ENCODE data around the gene RPL15. TPM values are rescaled to one million over a fixed set of nuclear protein-coding genes. Genes with fewer than 3 reads are reported as not detected.

The RPL15 gene
- total and polyA plus RNA-seq, 11 donors, result 834 to 3,123 (median 1,014) TPM

DNA sequence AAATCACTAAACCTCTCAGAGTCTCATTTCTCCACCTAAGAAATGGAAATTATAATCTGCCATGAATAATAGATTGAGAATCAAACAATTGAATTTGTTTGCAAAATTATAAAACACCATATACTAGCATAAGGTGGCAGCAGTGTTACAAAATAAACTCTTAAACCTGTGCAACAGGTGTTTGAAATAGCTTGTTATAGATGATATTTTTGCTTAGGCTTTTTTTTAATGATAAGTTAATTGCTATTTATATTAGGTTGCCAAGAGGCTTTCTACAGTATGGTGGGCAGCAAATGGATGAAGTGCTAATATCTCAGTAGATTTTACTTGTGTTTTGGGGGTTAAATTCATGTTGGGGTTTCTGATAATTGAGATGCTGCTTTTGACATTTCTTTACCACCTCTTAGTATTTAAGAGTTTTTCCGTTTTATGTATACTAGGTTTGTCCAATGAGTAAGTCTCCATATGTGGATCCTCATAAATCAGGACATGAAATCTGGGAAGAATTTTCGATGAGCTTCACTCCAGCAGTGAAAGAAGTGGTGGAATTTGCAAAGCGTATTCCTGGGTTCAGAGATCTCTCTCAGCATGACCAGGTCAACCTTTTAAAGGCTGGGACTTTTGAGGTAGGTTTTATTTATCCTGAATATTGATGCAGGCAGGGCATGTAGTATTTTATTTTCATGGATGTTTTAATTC, 47.8 kb downstream of the RPL15 start:
- 87 to 92% (median 89%) methylated on average over 3 of the region's 3 CpGs for WGBS, 4 donors
- intact Hi-C loops (cut with DNase I), result no loop called here
- peaks cover 0 to 100% (median 96%) of the 10 kb centered on the region in 9 donors for H3K36me3 ChIP-seq
- peaks cover 0 to 45% (median 7%) of the 10 kb centered on the region in 12 donors for H3K4me1 ChIP-seq
- TF ChIP-seq, protein P1, sequence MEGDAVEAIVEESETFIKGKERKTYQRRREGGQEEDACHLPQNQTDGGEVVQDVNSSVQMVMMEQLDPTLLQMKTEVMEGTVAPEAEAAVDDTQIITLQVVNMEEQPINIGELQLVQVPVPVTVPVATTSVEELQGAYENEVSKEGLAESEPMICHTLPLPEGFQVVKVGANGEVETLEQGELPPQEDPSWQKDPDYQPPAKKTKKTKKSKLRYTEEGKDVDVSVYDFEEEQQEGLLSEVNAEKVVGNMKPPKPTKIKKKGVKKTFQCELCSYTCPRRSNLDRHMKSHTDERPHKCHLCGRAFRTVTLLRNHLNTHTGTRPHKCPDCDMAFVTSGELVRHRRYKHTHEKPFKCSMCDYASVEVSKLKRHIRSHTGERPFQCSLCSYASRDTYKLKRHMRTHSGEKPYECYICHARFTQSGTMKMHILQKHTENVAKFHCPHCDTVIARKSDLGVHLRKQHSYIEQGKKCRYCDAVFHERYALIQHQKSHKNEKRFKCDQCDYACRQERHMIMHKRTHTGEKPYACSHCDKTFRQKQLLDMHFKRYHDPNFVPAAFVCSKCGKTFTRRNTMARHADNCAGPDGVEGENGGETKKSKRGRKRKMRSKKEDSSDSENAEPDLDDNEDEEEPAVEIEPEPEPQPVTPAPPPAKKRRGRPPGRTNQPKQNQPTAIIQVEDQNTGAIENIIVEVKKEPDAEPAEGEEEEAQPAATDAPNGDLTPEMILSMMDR (IDR thresholded peaks at IDR 0.05), result no peak
- no peak for TF ChIP-seq POLR2A (IDR thresholded peaks at IDR 0.05)
- no peak overlapping the region for H3K4me3 ChIP-seq
- H3K27me3 ChIP-seq, result no peaks in the 10 kb centered on the region
- H3K9me3 ChIP-seq, result no peaks in the 10 kb centered on the region
- no peak for DNase-seq
- H3K27ac ChIP-seq, result no peak overlapping the region
- no peak for ATAC-seq

DNA sequence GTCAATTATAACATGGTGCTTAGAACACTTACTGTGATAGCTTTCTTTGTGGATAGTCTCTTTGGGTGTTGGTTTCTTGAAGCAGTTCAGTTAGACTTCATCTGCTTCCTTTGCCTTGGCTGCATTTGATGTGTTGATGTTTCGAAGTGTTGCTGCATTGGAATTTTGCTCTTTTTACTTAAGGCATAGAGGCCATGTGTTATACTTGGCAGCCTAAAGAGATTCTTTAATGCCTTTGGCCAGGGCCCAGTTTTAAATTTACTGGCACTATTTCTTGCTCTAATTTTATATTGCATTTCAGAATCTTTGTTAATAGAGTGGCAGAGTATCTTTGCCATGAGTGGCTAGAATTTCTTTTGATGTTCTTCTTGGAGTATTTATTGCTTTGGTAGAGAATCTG, 49.4 kb downstream of the RPL15 start:
- ATAC-seq (no peak), DNase-seq (no peak)
- H3K4me1 ChIP-seq, result peaks cover 0 to 46% (median 6%) of the 10 kb centered on the region in 12 donors

DNA sequence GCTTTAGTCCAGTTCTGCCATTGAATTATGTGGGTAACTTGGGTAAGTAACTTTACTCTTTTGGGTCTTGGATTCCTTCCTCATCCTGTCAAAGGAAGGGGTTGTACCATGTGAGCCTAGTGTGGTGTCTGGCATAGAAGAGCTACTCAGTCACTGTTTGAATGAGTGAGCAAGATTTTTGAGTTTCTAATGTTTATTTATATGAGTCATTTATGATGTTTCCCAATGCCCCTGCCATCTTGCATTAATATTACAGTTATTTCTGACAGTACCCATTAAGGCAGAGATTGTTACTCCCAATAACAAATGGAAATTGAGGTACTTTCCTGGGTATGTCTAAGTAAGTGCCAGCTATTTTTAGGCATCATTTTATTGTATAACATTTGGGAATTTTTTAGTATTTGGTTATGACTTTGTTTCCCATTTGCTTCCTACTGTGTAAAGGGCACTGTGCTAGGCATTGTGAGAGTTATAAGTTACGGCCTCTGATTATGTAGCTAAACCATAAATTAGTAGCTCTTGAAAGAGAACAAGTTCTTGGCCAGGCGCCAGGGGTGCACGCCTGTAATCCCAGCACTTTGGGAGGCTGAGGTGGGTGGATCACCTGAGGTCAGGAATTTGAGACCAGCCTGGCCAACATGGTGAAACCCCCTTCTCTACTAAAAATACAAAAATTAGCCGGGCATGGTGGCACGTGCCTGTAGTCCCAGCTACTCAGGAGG, 51.7 kb downstream of the RPL15 start:
- WGBS, 4 donors, result 62 to 74% (median 67%) methylated on average over 5 of the region's 5 CpGs
- no peak for DNase-seq
- Histone ChIP-seq H3K4me3 (no peak overlapping the region), H3K27ac (no peak overlapping the region), H3K36me3 (peaks cover 0 to 100% (median 76%) of the 10 kb centered on the region in 9 donors), H3K27me3 (no peaks in the 10 kb centered on the region), H3K4me1 (peaks cover 0 to 41% (median 6%) of the 10 kb centered on the region in 12 donors), H3K9me3 (no peaks in the 10 kb centered on the region)
- TF ChIP-seq POLR2A (IDR thresholded peaks at IDR 0.05), result no peak
- TF ChIP-seq, protein P1 (IDR thresholded peaks at IDR 0.05), result no peak
- intact Hi-C loops (cut with DNase I), result no loop called here
- ATAC-seq, result no peak

More for the DNA sequence above, 49.4 kb downstream of the RPL15 start:
- WGBS, 4 donors, result 65 to 79% (median 67%) methylated on average over 1 of the region's 1 CpG
- H3K27me3 ChIP-seq, result no peaks in the 10 kb centered on the region
- H3K9me3 ChIP-seq, result no peaks in the 10 kb centered on the region
- no peak overlapping the region for H3K27ac ChIP-seq
- no peak overlapping the region for H3K4me3 ChIP-seq
- TF ChIP-seq POLR2A (IDR thresholded peaks at IDR 0.05), result no peak
- TF ChIP-seq, protein P1 (IDR thresholded peaks at IDR 0.05), result no peak
- intact Hi-C loops (cut with DNase I), result no loop called here
- peaks cover 0 to 100% (median 97%) of the 10 kb centered on the region in 9 donors for H3K36me3 ChIP-seq

DNA sequence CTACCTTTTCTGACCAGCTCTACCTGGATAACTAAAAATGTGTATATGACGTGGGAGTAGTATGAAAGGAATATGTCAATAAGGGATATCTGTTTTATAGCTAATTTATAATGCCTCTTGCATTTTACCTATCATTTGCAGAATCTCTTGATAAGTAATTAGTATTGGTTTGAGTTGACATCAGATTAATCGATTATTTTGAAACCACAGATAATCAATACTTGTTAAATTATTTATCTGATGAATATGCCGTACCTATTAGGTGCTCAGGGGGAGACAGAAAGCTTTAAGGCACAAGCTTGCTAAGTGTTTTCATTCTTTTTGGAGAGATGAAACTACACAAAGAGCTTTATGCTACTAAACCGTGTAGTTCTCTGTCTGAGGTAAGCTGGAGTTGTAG, 52.5 kb downstream of the RPL15 start:
- peaks cover 0 to 35% (median 6%) of the 10 kb centered on the region in 12 donors for H3K4me1 ChIP-seq
- TF ChIP-seq, protein P1 (IDR thresholded peaks at IDR 0.05), result no peak
- no peak for TF ChIP-seq POLR2A (IDR thresholded peaks at IDR 0.05)
- intact Hi-C loops (cut with DNase I), result no loop called here

More for the DNA sequence above, 52.5 kb downstream of the RPL15 start:
- Histone ChIP-seq H3K9me3 (no peaks in the 10 kb centered on the region), H3K27me3 (no peaks in the 10 kb centered on the region), H3K27ac (no peak overlapping the region), H3K36me3 (peaks cover 0 to 100% (median 78%) of the 10 kb centered on the region in 9 donors), H3K4me3 (no peak overlapping the region)
- WGBS, 4 donors, result 89 to 95% (median 93%) methylated on average over 4 of the region's 4 CpGs
- ATAC-seq, result no peak
- DNase-seq, result no peak
